Hematopoietic multipotent progenitor cell (in vitro differentiated cells): ENCODE data around the gene TMEM202. TPM values are rescaled to one million over a fixed set of nuclear protein-coding genes. Genes with fewer than 3 reads are reported as not detected.
A peak's percentile ranks its signal among the peaks of the same experiment; 100 is the strongest.
"Not testable (repeated sequence)": the region's sequence is repeated elsewhere in the genome, so short reads cannot be mapped to it uniquely, and the experiment has no call there.

Source experiments
- DNase-seq, 3 donors: peaks; one replicate each; pipeline ENCODE4 v3.0.0-alpha.2; 2011 to 2015; ENCODE audit warnings: low read depth in 2 of 3, low spot score in 2 of 3
- total RNA-seq: library from RNA; depleted of rRNA; stranded (reverse); fragments of >200 nt; gene quantifications from one replicate; pipeline ENCODE4 v1.2.3, GENCODE V29; 2012

The TMEM202 gene
- total RNA-seq, 1 donor, result not detected

- DNase-seq, result no peak
These were observed 543 bp downstream of the TMEM202 start for GRCh38 chr15:72398648-72399047.

- DNase-seq, result no peak
These were observed 4.6 kb downstream of the TMEM202 start for GRCh38 chr15:72402726-72403125.

- DNase-seq, result no peak
These were observed 6.3 kb downstream of the TMEM202 start for GRCh38 chr15:72404356-72404755.

GRCh38 chr15:72404841-72405240 is 6.7 kb downstream of the TMEM202 start:
- no peak for DNase-seq

GRCh38 chr15:72406936-72407335 is 8.8 kb downstream of the TMEM202 start:
- DNase-seq, result no peak

GRCh38 chr15:72411111-72411510 is 13.0 kb downstream of the TMEM202 start:
- DNase-seq, result no peak

- no peak for DNase-seq
These were observed 13.4 kb downstream of the TMEM202 start for GRCh38 chr15:72411544-72411943.

- not testable (repeated sequence) for DNase-seq
These were observed 15.2 kb downstream of the TMEM202 start for GRCh38 chr15:72413337-72413736.

- no peak for DNase-seq
These were observed 17.2 kb downstream of the TMEM202 start for GRCh38 chr15:72415304-72415703.

GRCh38 chr15:72419768-72420167 is 21.7 kb downstream of the TMEM202 start:
- not testable (repeated sequence) for DNase-seq

GRCh38 chr15:72420576-72420975 is 22.5 kb downstream of the TMEM202 start:
- peak in 2 of 3 donors; percentile 5 to 41 for DNase-seq

GRCh38 chr15:72421484-72421883 is 23.4 kb downstream of the TMEM202 start:
- DNase-seq, result no peak

- no peak for DNase-seq
These were observed 25.2 kb downstream of the TMEM202 start for GRCh38 chr15:72423256-72423655.

- no peak for DNase-seq
These were observed 28.6 kb downstream of the TMEM202 start for GRCh38 chr15:72426753-72427152.

GRCh38 chr15:72437650-72438316 is 39.7 kb downstream of the TMEM202 start:
- DNase-seq, result no peak

- DNase-seq, result not testable (repeated sequence)
These were observed 44.7 kb downstream of the TMEM202 start for GRCh38 chr15:72442848-72443247.

GRCh38 chr15:72445426-72445825 is 47.3 kb downstream of the TMEM202 start:
- DNase-seq, result no peak

GRCh38 chr15:72450805-72451204 is 52.7 kb downstream of the TMEM202 start:
- no peak for DNase-seq

- no peak for DNase-seq
These were observed 53.1 kb downstream of the TMEM202 start for GRCh38 chr15:72451224-72451623.

GRCh38 chr15:72456684-72457083 is 58.6 kb downstream of the TMEM202 start:
- no peak for DNase-seq
